Measurements from ENCODE around the gene ANKRD29.

The ANKRD29 gene

GRCh38 chr18:23552505-23552904 lies 110.2 kb downstream of the ANKRD29 start:
- DNase-seq: no peak

GRCh38 chr18:23551978-23552377 lies 110.7 kb downstream of the ANKRD29 start:
- DNase-seq: no peak

GRCh38 chr18:23550898-23551297 lies 111.8 kb downstream of the ANKRD29 start:
- DNase-seq: no peak

All from stimulated activated naive CD4-positive, alpha-beta T cell treated with Interleukin-2 at 50 U/mL for 16 hours (primary cell).